HCT116 (cell line): ENCODE results near the gene MOB4. TPM values are rescaled to one million over a fixed set of nuclear protein-coding genes. Genes with fewer than 3 reads are reported as not detected.

Experiments
- ATAC-seq: fragments of 200-7000 bp; cut with Tn5 transposase; 2 replicates; pipeline ENCODE4 v1.9.1; 2020; ENCODE audit warnings: mild to moderate bottlenecking, moderate library complexity
- BruUV-seq: library from RNA; stranded (reverse); fragments of 400-500 nt; replicated peaks from 2 replicates; lab custom pipeline; 2021; lab: Mats Ljungman, UMichigan
- CTCF ChIA-PET: fragments of 300-600 bp; sonication (Branson Sonifier 250); formaldehyde crosslinking; loops from one replicate; lab custom pipeline; 2021; ENCODE audit warnings: antibody characterized with exemption; lab: Charles Lee
- POLR2A ChIA-PET: fragments of 300-600, 350-600 bp; sonication (Branson Sonifier 250); formaldehyde crosslinking; loops from one replicate; lab custom pipeline; 2021; ENCODE audit warnings: antibody characterized with exemption; lab: Charles Lee
- RAD21 ChIA-PET, 2 experiments: fragments of 300-600 bp; sonication (Branson Sonifier 250); formaldehyde crosslinking; loops; one replicate each; lab custom pipeline; 2023; ENCODE audit warnings: low total read pairs in 2 of 2; ENCODE audit not compliant: uncharacterized antibody in 2 of 2, unreplicated experiment in 2 of 2, low non-redundant PET in 1 of 2; lab: Charles Lee
- DNase-seq: peaks from one replicate; pipeline ENCODE4 v3.0.0-alpha.2; 2010; ENCODE audit warnings: low read depth, low spot score
- H2AFZ ChIP-seq: fragments of 200-600 bp; shearing (Covaris generic), sonication (generic); 2 replicates; pipeline ENCODE4 v1.6.1; 2017; ENCODE audit warnings: low read depth, mixed run types, mixed read lengths, antibody characterized with exemption, low read length; ENCODE audit not compliant: poor library complexity, severe bottlenecking
- H3K27ac ChIP-seq: 2 replicates; pipeline ENCODE4 v1.5.1; 2012; ENCODE audit warnings: low read depth, low read length
- H3K27me3 ChIP-seq: fragments of 200-600 bp; sonication (generic); 2 replicates; pipeline ENCODE4 v1.6.1; 2016; ENCODE audit warnings: mixed run types, low read length, mixed read lengths; ENCODE audit not compliant: insufficient read depth
- H3K36me3 ChIP-seq, 2 experiments: fragments of 200-500 bp in 1 of 2; fragments of 200-600 bp in 1 of 2; sonication (Bioruptor generic) in 1 of 2; sonication (generic) in 1 of 2; 2 replicates each; pipeline versions ENCODE4 v1.5.1 to v1.6.1; 2014 to 2016; ENCODE audit warnings: low read length in 2 of 2, inconsistent platforms in 1 of 2, mixed read lengths in 1 of 2, mixed run types in 1 of 2; ENCODE audit not compliant: insufficient read depth in 2 of 2, control insufficient read depth in 1 of 2
- H3K4me1 ChIP-seq, 2 experiments: fragments of 200-600 bp in 1 of 2; sonication (generic) in 1 of 2; 2 replicates each; pipeline versions ENCODE4 v1.5.1 to v1.6.1; 2012 to 2017; ENCODE audit warnings: low read length in 2 of 2, inconsistent platforms in 1 of 2, mild to moderate bottlenecking in 1 of 2, mixed read lengths in 1 of 2, mixed run types in 1 of 2, moderate library complexity in 1 of 2; ENCODE audit not compliant: insufficient read depth in 2 of 2, control insufficient read depth in 1 of 2
- H3K4me2 ChIP-seq: fragments of 200-600 bp; sonication (generic); 2 replicates; pipeline ENCODE4 v1.6.1; 2017; ENCODE audit warnings: mixed run types, low read length, mixed read lengths
- H3K4me3 ChIP-seq, 2 experiments: fragments of 200-600 bp in 1 of 2; sonication (generic) in 1 of 2; replicated peaks in 1 of 2; 2 replicates each; pipeline ENCODE4 v1.5.1; 2011 to 2016; ENCODE audit warnings: low read length in 2 of 2, control low read depth in 1 of 2, low read depth in 1 of 2, mild to moderate bottlenecking in 1 of 2, mixed read lengths in 1 of 2, mixed run types in 1 of 2
- H3K79me2 ChIP-seq: fragments of 200-600 bp; sonication (generic); 2 replicates; pipeline ENCODE4 v1.6.1; 2017; ENCODE audit warnings: mild to moderate bottlenecking, mixed run types, low read length, moderate library complexity, mixed read lengths; ENCODE audit not compliant: insufficient read depth
- H3K9ac ChIP-seq: fragments of 200-600 bp; sonication (generic); 2 replicates; pipeline ENCODE4 v1.6.1; 2016; ENCODE audit warnings: low read length, mixed read lengths
- H3K9me2 ChIP-seq: fragments of 200-600 bp; sonication (generic), shearing (Covaris generic); 2 replicates; pipeline ENCODE4 v1.6.1; 2017; ENCODE audit warnings: mixed run types, mild to moderate bottlenecking, moderate library complexity; ENCODE audit not compliant: insufficient read depth
- H3K9me3 ChIP-seq, 2 experiments: fragments of 200-500 bp in 1 of 2; fragments of 200-600 bp in 1 of 2; sonication (Bioruptor generic) in 1 of 2; sonication (generic) in 1 of 2; 2 replicates each; pipeline ENCODE4 v1.6.1; 2014 to 2017; ENCODE audit warnings: low read length in 2 of 2, mixed read lengths in 2 of 2, inconsistent platforms in 1 of 2, low read depth in 1 of 2, mild to moderate bottlenecking in 1 of 2, mixed run types in 1 of 2, moderate library complexity in 1 of 2; ENCODE audit not compliant: control insufficient read depth in 1 of 2, insufficient read depth in 1 of 2
- H4K20me1 ChIP-seq: fragments of 200-600 bp; sonication (generic), shearing (Covaris generic); 2 replicates; pipeline ENCODE4 v1.6.1; 2017; ENCODE audit warnings: mixed run types, mild to moderate bottlenecking, moderate library complexity; ENCODE audit not compliant: insufficient read depth
- CBX3 ChIP-seq: IDR thresholded peaks from 2 replicates; pipeline ENCODE4 v1.6.1; 2012; ENCODE audit warnings: low read depth
- CEBPB ChIP-seq: IDR thresholded peaks from 2 replicates; pipeline ENCODE4 v1.6.1; 2012; ENCODE audit warnings: low read depth
- CTCF ChIP-seq, 3 experiments: fragments of 200-600 bp in 1 of 3; sonication (generic) in 1 of 3; IDR thresholded peaks in 2 of 3; conservative IDR thresholded peaks in 1 of 3; 2 replicates each; pipeline ENCODE4 v1.5.1; 2012 to 2017; ENCODE audit warnings: low read depth in 2 of 3, low read length in 2 of 3, antibody characterized with exemption in 1 of 3, borderline replicate concordance in 1 of 3, control low read depth in 1 of 3, mild to moderate bottlenecking in 1 of 3, mixed read lengths in 1 of 3, mixed run types in 1 of 3, moderate library complexity in 1 of 3; ENCODE audit not compliant: insufficient read depth in 1 of 3
- EGR1 ChIP-seq: IDR thresholded peaks from 2 replicates; pipeline ENCODE4 v1.6.1; 2012; ENCODE audit warnings: low read depth
- ELF1 ChIP-seq: IDR thresholded peaks from 2 replicates; pipeline ENCODE4 v1.6.1; 2012; ENCODE audit warnings: low read depth, borderline replicate concordance
- EZH2 ChIP-seq: fragments of 200-600 bp; sonication (generic); IDR thresholded peaks from 2 replicates; pipeline ENCODE4 v1.6.1; 2017; ENCODE audit warnings: antibody characterized with exemption, mixed run types
- EZH2phosphoT487 ChIP-seq: fragments of 200-600 bp; IDR thresholded peaks from 2 replicates; pipeline ENCODE4 v1.6.1; 2018; ENCODE audit warnings: antibody characterized with exemption, borderline replicate concordance
- POLR2A ChIP-seq: IDR thresholded peaks from 2 replicates; pipeline ENCODE4 v1.7.0; 2011; ENCODE audit warnings: borderline replicate concordance; ENCODE audit not compliant: insufficient read depth, insufficient read length; ENCODE audit errors: extremely low read depth
- POLR2AphosphoS5 ChIP-seq: IDR thresholded peaks from 2 replicates; pipeline ENCODE4 v1.6.1; 2011; ENCODE audit warnings: mild to moderate bottlenecking, low read depth, low read length, moderate library complexity
- RAD21 ChIP-seq: IDR thresholded peaks from 2 replicates; pipeline ENCODE4 v1.6.1; 2012; ENCODE audit warnings: low read depth, mild to moderate bottlenecking
- SIN3A ChIP-seq: IDR thresholded peaks from 2 replicates; pipeline ENCODE4 v1.6.1; 2012; ENCODE audit warnings: low read depth
- SP1 ChIP-seq: IDR thresholded peaks from 2 replicates; pipeline ENCODE4 v1.6.1; 2012; ENCODE audit warnings: low read depth
- TCF7L2 ChIP-seq: IDR thresholded peaks from 2 replicates; pipeline ENCODE4 v1.7.0; 2011; ENCODE audit warnings: borderline replicate concordance, inconsistent platforms; ENCODE audit not compliant: insufficient read depth, insufficient read length; ENCODE audit errors: extremely low read depth
- YY1 ChIP-seq: IDR thresholded peaks from 2 replicates; pipeline ENCODE4 v1.6.1; 2011; ENCODE audit warnings: low read length, low read depth, moderate library complexity, mild to moderate bottlenecking; ENCODE audit not compliant: insufficient replicate concordance; ENCODE audit errors: extremely low read depth
- ZFX ChIP-seq: fragments of 450-650 bp; IDR thresholded peaks from 2 replicates; pipeline ENCODE4 v1.6.1; 2017
- intact Hi-C: fragments of 100-400 bp; cut with micrococcal nuclease; formaldehyde crosslinking; loops from 2 replicates; pipeline ENCODE4 v1.10.0; 2022
- total RNA-seq: library from RNA; stranded (reverse); gene quantifications from one replicate; pipeline ENCODE4 v1.2.1, GENCODE V29; 2021; ENCODE audit not compliant: unreplicated experiment
- TF ChIP-seq, protein P1 (sequence below): IDR thresholded peaks from 2 replicates; pipeline ENCODE4 v1.6.1; 2012
- TF ChIP-seq, protein P2 (sequence below): IDR thresholded peaks from 2 replicates; pipeline ENCODE4 v1.6.1; 2012; ENCODE audit warnings: low read depth

MOB4 gene
- total RNA-seq, 1 experiment from 2014 or later: 24.4 TPM

- TF ChIP-seq CBX3 (peak; percentile 98), ELF1 (peak; percentile 67; the same call in 1 of the 2 replicates), CEBPB (no peak), EZH2phosphoT487 (no peak), SIN3A (peak; percentile 96)
- TF ChIP-seq, protein P1, sequence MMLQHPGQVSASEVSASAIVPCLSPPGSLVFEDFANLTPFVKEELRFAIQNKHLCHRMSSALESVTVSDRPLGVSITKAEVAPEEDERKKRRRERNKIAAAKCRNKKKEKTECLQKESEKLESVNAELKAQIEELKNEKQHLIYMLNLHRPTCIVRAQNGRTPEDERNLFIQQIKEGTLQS: no peak
Observed at GRCh38 chr2:197515739-197516392, at the start of gene MOB4 (continued).

DNA sequence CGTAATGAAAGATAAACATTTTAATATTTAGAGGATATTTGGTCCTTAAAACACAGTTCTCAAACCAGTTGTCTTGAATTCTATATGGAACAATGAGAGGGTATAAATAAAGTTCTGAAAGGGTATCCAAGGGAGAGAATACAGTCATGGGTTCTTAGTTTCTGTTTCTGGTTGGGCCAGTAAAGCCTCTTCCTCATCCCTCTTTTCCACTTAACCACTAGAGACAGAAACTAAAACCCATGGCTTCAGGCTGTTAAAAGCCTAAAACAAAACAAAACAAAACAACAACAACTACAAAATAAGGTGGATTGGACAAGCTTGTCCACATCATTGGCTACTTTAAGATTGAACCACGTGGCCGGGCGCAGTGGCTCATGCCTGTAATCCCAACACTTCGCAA lies 43.7 kb upstream of the MOB4 start:
- intact Hi-C loops: no loop called here
- TF ChIP-seq POLR2A: no peak
- TF ChIP-seq ELF1: no peak
- no peak for TF ChIP-seq POLR2AphosphoS5
- no peak for TF ChIP-seq EZH2
- TF ChIP-seq RAD21: no peak
- TF ChIP-seq ZFX: no peak
- no peak for TF ChIP-seq EZH2phosphoT487
- TF ChIP-seq, protein P1: no peak
- no peak for TF ChIP-seq CBX3
- TF ChIP-seq, protein P2, sequence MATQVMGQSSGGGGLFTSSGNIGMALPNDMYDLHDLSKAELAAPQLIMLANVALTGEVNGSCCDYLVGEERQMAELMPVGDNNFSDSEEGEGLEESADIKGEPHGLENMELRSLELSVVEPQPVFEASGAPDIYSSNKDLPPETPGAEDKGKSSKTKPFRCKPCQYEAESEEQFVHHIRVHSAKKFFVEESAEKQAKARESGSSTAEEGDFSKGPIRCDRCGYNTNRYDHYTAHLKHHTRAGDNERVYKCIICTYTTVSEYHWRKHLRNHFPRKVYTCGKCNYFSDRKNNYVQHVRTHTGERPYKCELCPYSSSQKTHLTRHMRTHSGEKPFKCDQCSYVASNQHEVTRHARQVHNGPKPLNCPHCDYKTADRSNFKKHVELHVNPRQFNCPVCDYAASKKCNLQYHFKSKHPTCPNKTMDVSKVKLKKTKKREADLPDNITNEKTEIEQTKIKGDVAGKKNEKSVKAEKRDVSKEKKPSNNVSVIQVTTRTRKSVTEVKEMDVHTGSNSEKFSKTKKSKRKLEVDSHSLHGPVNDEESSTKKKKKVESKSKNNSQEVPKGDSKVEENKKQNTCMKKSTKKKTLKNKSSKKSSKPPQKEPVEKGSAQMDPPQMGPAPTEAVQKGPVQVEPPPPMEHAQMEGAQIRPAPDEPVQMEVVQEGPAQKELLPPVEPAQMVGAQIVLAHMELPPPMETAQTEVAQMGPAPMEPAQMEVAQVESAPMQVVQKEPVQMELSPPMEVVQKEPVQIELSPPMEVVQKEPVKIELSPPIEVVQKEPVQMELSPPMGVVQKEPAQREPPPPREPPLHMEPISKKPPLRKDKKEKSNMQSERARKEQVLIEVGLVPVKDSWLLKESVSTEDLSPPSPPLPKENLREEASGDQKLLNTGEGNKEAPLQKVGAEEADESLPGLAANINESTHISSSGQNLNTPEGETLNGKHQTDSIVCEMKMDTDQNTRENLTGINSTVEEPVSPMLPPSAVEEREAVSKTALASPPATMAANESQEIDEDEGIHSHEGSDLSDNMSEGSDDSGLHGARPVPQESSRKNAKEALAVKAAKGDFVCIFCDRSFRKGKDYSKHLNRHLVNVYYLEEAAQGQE: no peak
- no peak for TF ChIP-seq CTCF (IDR thresholded peaks at IDR 0.05 in 2 of 3, conservative IDR thresholded peaks at IDR 0.05 in 1 of 3; ENCODE audit: borderline replicate concordance in 1 of 3, insufficient read depth in 1 of 3, low read depth in 2 of 3, low read length in 2 of 3)
- no peak for TF ChIP-seq TCF7L2
- no peak for TF ChIP-seq EGR1
- TF ChIP-seq SP1: no peak
- TF ChIP-seq CEBPB: no peak
- TF ChIP-seq YY1: no peak
- no peak overlapping the region for H3K4me3 ChIP-seq
- ChIA-PET POLR2A (no interaction called here), RAD21 (no interaction called here), CTCF (no interaction called here)
- H3K79me2 ChIP-seq: no peaks in the 10 kb centered on the region
- DNase-seq (no peak), ATAC-seq (no peak)
- peaks cover 7 to 34% of the 10 kb centered on the region in 2 experiments for H3K36me3 ChIP-seq
- H3K9me2 ChIP-seq: no peaks in the 10 kb centered on the region
- H3K9me3 ChIP-seq: no peaks in the 10 kb centered on the region
- H3K4me2 ChIP-seq: no peak overlapping the region
- no peaks in the 10 kb centered on the region for H3K27me3 ChIP-seq
- no peaks in the 10 kb centered on the region for H4K20me1 ChIP-seq
- BruUV-seq: no TSS peak
- no peak overlapping the region for H3K9ac ChIP-seq
- no peak overlapping the region for H3K27ac ChIP-seq
- no peak overlapping the region for H2AFZ ChIP-seq
- H3K4me1 ChIP-seq: no peaks in the 10 kb centered on the region
